Brain pericyte (primary cell): ENCODE measurements around the gene ZNF335.
A peak's percentile ranks its signal among the peaks of the same experiment; 100 is the strongest.

Source experiments
- DNase-seq: peaks from one replicate; pipeline ENCODE4 v3.0.0-alpha.2; 2012; ENCODE audit warnings: low read depth, low spot score

ZNF335 gene, protein sequence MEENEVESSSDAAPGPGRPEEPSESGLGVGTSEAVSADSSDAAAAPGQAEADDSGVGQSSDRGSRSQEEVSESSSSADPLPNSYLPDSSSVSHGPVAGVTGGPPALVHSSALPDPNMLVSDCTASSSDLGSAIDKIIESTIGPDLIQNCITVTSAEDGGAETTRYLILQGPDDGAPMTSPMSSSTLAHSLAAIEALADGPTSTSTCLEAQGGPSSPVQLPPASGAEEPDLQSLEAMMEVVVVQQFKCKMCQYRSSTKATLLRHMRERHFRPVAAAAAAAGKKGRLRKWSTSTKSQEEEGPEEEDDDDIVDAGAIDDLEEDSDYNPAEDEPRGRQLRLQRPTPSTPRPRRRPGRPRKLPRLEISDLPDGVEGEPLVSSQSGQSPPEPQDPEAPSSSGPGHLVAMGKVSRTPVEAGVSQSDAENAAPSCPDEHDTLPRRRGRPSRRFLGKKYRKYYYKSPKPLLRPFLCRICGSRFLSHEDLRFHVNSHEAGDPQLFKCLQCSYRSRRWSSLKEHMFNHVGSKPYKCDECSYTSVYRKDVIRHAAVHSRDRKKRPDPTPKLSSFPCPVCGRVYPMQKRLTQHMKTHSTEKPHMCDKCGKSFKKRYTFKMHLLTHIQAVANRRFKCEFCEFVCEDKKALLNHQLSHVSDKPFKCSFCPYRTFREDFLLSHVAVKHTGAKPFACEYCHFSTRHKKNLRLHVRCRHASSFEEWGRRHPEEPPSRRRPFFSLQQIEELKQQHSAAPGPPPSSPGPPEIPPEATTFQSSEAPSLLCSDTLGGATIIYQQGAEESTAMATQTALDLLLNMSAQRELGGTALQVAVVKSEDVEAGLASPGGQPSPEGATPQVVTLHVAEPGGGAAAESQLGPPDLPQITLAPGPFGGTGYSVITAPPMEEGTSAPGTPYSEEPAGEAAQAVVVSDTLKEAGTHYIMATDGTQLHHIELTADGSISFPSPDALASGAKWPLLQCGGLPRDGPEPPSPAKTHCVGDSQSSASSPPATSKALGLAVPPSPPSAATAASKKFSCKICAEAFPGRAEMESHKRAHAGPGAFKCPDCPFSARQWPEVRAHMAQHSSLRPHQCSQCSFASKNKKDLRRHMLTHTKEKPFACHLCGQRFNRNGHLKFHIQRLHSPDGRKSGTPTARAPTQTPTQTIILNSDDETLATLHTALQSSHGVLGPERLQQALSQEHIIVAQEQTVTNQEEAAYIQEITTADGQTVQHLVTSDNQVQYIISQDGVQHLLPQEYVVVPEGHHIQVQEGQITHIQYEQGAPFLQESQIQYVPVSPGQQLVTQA (N-terminal part only)

DNA sequence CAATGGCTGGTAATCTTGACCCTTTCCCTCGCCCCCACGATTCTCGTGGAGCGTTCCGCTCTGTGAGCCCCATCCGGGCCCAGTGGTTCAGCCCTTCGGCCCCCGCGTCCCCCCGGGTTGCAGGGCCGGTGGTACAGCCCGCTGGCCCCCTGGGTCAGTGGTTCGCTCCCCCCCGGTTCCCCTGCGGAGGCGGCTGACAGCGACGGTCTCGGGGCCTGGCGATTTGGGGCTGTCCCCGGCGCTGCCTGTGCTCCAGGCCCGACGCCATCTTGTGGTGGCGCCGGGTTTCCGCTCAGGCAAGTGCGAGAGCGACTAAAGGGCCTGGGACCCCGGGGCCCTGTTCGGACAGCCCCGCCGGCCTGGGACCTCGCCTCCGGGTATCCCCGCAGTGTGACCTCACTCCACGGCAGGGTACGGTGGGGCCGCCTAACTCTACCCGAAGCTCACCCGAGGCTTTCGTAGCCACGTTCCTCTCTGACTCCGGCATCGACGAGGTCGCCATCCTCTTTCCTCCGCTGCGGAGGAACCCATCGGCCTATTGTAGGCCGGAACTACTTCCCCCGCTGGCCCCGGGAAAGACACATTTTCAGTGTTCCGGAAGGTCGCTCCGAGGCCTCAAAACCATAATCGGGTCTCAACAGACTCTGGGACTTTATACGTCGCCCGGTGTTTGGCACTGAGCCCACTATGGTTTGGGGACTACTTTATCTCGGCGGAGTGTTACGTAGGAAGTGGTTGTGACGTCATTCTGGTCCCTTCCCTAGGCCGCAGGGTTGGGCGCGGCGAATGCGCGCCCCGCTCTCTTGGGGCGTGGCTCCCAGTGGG lies at the start of gene ZNF335:
Gene ZNF335 (minus strand): TSS at position 529 of the 825 bp plus-strand sequence. CDS start 793 bp downstream, outside the sequence.
- peak; percentile 94 for DNase-seq

DNA sequence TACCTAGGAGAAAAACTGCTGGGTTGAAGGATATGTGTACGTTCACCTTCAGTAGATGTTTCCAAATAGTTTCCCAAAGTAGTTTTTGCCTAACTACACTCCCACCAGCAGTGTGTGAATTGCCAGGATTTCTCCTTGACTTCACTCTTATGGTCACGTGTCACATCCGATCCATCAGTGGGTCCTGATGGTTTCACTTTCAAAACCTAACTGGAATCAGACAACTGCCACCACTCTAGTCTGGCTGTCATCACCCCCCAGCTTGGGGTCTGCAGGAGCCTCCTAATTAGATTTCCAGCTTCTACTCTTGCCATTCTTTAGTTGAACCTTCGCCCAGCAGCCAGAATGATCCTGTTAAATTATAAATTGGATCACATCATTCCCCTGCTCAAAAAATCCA lies 48.6 kb upstream of the ZNF335 start:
- DNase-seq: no peak

DNA sequence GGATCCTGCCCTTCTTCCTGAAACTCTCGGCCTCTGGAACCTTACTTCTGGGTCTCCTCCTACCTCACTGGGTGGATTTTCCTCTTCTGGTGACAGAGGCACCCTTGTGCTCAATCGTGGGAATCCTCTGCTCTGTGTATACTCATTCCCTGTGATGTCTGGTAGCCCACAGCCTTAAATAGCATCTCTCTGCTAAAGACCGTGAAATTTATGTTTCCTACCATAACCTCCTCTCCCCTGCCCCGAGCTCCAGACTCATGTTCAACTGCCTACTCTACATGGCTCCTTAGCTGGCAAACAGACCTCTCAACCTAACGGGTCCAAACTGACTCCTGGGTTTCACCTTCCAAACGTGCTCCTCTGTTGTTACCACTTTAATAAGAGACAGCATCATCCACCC lies 46.6 kb upstream of the ZNF335 start:
- DNase-seq: no peak

DNA sequence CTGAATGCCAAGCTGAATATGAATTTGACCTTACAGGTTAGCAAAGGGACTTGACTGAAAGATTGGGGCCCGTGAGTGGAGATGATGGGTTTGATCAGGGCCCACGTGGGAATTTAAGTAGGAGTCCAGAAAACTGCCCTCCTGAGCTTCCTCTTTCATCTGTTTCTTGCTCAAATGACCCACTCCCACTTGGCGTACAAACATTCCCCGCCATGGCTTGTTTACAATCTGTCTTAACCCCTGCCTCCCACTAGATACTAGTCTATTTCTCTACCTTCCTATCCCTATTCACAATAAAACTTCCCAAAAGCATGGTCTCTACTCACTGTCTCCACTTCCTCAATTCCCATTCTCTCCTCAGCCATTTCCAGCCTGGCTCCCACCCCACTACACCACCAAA lies 46.1 kb upstream of the ZNF335 start:
- no peak for DNase-seq

DNA sequence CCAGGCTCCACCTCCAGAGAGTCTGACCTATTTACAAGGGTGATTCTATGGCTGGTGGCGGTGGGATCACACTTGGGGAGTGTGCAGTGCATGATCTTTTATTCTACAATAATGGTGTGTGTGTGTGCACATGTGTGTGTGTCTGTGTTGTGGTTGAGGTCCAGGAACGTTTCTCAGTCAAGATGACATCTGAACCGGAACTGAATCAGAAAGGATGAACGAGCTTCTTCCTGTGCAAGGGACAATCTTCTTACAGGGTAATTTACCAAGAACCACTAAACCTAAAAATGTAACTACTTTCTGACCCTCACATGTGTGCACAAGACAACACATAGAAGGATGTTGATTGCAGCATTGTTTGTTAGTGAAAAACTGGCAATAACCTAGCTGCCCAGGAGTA lies 45.3 kb upstream of the ZNF335 start:
- no peak for DNase-seq

DNA sequence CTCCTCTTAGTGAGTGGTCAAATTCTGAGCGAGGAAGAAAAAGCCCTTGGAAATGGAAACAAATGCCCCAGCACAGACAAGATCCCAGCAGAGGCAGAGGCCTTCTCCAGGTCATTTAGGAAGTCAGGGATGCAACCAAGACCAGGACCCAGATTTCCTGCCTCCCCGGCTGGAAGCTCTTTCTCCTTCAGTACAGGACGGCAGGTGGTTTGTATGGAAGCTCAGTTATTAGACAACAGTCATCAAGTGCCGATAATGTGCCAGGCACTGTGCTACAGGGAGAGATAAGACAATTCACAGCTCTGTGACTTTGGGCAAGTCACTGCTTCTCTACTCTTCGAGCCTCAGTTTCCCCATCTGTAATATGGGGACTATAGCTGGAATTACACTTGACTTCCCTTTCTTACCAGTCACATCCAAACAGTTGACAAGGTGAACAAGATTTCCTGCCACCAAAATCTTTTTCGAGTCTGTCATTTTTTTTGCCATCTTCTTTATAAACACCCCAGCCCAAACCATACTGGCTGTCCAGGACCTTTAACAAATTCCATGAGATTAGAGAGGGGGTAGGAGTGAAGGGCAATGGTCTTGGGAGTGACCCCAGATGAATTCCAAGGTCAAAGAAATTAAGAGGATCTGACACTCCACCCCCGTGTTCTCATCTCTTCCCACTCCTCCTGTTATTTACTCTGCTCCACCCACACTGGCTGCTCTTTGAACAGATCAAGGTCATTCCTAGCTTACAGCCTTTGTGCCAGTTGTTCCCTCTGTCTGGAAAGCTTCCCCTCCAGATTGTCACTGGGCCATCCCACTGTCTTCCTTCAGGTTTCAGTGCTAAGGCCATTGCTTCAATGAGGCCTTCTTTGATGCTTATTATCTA lies 42.8 kb upstream of the ZNF335 start:
- no peak for DNase-seq

DNA sequence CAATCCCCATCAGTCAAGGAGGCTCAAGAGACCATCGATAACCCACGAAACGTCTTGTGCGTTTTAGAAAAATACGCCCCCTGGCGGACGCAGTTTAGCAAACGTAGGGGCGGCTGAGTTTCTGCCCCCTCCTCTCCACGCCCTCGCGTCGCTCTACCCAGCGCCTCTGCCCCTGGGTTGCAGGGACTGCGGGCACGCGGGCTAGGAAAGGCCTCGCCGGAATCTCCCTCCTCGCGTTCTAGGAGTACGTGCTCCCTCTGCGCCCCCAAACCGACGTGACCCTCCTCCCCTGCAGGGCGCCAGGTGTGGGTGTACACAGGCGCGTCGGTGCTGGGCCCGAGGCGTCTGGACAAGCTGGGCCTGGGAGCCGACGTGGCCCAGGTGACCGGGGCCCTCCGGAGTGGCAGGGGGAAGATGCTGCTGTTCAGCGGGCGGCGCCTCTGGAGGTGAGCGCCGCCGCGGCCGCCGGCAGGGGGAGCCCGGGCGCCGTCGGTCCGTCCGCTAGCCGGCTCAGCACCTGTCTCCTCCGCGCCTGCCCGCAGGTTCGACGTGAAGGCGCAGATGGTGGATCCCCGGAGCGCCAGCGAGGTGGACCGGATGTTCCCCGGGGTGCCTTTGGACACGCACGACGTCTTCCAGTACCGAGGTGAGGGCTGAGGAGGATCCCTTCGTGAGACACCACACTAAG lies 42.0 kb upstream of the ZNF335 start:
- no peak for DNase-seq

DNA sequence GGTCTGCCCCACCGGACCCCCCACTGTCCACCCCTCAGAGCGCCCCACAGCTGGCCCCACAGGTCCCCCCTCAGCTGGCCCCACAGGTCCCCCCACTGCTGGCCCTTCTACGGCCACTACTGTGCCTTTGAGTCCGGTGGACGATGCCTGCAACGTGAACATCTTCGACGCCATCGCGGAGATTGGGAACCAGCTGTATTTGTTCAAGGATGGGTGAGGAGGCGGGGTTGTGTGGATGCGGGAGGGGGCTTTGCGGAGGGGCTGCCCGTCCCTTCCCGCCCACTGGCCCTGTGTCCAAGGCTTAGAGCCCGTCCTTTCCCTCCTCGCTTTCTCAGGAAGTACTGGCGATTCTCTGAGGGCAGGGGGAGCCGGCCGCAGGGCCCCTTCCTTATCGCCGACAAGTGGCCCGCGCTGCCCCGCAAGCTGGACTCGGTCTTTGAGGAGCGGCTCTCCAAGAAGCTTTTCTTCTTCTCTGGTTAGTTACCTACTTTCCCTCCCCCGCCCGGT lies 41.4 kb upstream of the ZNF335 start:
- DNase-seq: no peak

DNA sequence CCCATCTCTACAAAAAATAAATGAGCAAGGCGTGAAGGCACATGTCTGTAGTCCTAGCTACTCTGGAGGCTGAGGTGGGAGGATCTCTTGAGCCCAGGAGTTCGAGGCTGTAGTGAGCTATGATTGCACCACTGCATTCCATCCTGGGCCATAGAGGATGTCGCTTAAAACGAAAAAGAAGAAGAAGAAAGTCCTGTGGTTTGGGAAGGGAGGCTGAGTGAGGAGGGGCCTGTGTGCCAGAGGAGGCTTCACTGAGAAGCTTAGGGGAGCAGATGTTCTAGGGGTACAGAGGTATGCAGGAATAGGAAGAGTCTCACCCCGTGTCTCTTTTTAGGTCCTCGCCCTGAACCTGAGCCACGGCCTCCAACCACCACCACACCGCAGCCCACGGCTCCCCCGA lies 40.9 kb upstream of the ZNF335 start:
- DNase-seq: no peak

DNA sequence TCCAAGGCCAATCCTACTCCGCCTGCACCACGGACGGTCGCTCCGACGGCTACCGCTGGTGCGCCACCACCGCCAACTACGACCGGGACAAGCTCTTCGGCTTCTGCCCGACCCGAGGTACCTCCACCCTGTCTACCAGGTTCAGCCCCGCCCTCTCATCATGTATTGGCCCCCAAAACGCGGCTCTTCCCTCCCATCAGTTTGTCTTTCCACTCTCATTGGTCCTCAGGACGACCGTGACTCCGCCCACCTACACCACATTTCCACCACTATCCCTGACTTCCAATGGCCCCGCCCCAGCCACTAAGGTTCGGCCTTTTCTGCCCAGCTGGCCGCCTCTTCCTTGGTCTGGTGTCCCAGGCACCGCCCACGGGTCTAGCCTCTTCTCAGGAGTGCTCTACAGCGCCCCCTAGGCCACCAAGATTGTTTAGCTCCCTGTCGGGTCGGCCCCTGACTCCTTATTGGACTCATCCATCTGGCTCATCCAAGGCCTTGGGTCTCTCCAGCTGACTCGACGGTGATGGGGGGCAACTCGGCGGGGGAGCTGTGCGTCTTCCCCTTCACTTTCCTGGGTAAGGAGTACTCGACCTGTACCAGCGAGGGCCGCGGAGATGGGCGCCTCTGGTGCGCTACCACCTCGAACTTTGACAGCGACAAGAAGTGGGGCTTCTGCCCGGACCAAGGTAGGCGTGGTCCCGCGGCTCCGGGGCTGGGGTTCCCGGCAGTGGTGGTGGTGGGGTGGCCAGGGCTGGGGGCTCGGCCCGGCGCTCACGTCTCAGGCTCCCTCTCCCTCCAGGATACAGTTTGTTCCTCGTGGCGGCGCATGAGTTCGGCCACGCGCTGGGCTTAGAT lies 39.9 kb upstream of the ZNF335 start:
- DNase-seq: no peak

DNA sequence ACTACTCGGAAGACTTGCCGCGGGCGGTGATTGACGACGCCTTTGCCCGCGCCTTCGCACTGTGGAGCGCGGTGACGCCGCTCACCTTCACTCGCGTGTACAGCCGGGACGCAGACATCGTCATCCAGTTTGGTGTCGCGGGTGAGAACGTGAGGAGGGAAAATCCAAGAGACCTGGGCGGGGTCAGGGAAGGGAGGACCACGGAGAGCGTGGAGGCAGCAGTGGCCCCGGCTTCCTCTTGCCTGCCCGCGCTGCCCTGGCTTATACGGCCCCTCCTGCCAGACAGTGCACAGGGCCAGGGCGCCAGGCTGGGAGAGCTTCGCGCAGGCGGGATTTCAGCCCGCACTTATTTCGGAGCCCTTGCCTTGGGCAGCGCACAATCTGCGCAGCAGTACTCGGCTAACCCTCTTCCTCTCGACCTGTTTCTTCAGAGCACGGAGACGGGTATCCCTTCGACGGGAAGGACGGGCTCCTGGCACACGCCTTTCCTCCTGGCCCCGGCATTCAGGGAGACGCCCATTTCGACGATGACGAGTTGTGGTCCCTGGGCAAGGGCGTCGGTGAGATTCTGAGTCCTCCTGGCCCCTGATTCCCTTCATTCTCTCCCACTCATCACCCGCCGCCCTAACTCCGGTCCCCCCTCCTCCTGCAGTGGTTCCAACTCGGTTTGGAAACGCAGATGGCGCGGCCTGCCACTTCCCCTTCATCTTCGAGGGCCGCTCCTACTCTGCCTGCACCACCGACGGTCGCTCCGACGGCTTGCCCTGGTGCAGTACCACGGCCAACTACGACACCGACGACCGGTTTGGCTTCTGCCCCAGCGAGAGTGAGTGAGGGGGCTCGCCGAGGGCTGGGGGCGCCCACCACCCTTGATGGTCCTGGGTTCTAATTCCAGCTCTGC lies 38.7 kb upstream of the ZNF335 start:
- DNase-seq: no peak

DNA sequence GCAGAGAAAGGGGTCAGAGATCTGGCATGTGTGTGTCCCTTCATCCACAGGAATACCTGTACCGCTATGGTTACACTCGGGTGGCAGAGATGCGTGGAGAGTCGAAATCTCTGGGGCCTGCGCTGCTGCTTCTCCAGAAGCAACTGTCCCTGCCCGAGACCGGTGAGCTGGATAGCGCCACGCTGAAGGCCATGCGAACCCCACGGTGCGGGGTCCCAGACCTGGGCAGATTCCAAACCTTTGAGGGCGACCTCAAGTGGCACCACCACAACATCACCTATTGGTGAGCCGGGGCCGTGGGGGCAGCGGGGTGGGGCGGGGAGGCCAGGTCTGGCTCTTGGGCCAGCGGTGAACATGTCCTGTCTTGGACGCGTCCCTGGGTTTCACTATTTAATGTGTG lies 37.8 kb upstream of the ZNF335 start:
- no peak for DNase-seq

DNA sequence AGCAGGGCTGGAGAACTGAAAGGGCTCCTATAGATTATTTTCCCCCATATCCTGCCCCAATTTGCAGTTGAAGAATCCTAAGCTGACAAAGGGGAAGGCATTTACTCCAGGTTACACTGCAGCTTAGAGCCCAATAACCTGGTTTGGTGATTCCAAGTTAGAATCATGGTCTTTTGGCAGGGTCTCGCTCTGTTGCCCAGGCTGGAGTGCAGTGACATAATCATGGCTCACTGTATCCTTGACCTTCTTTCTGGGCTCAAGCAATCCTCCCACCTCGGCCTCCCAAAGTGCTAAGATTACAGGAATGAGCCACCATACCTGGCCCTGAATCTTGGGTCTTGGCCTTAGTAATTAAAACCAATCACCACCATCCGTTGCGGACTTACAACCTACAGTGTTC lies 35.7 kb upstream of the ZNF335 start:
- no peak for DNase-seq

DNA sequence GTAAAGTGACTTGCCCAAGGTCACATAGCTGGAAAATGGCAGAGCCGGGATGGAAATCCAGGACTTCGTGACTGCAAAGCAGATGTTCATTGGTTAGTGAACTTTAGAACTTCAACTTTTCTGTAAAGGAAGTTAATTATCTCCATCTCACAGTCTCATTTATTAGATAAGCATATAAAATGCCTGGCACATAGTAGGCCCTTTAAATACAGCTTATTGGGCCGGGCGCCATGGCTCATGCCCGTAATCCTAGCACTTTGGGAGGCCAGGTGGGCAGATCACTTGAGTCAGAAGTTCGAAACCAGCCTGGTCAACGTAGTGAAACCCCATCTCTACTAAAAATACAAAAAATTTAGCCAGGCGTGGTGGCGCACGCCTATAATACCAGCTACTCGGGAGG lies 35.0 kb upstream of the ZNF335 start:
- DNase-seq: no peak

DNA sequence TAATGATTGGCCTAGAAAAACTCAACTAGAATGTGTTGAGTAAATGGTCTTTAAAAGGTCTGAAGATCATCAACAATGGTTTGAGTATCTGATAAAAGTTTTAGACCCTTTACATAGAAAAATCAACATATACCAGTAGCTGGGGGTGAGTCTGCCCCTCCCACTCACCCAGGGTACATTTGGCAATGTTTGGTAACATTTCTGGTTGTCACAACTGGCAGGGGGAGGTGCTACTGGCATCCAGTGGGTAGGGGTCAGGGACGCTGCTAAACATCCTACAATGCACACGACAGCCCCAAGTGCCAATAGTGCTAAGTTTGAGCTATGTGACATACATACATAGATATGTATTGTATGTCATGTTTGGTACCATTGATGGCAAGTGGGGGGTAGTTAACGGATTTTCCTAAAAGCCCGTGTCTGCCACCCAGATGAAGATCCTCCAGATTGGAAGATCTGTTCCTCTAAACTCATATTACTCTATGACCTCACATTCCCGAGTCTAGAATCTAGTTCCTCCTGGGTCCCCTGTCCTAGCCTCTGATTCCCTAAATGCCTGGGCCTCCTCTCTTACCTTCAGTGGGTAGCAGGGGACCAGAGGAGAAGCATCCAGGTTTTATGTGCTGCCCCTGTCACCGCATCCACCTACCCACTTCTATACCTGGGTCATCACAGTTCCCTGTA lies 34.2 kb upstream of the ZNF335 start:
- no peak for DNase-seq

DNA sequence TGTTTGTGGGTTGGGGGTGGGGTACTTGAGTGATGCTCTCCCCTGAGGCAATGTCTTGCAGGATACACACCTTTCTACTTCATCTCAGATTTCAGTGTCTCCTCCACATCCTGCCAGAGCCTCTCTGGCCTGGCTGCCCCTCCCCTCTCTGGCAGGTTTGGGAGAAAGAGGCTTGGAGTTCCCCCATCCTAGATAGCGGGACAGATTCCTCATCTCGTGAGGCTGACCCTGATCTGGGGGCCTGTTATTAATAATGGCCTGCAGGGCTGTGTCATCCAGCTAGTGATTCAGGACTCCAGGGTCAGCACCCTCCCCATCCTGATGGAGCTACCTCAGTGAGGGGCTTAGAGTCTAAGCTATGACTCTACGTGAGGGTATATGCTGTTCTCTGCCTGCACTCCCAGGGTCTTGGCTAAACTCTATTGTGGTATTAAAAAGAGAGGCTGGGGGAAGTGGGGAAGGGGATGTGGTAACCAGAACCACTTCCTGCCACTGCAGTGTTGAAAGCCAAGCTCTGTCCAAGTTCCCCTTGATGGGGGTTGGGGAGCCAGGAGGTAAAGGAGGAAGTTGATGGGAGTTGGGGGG lies 33.0 kb upstream of the ZNF335 start:
- DNase-seq: no peak
